Body of pancreas (tissue), 4 donors: Measurements from ENCODE around the gene IRX3.

Experiments
- CTCF ChIP-seq, 7 experiments: fragments of 450-650 bp in 4 of 7; fragments of 200-600 bp in 3 of 7; sonication (generic) in 3 of 7; IDR thresholded peaks; one replicate each; pipeline ENCODE4 v1.5.1; 2016 to 2019; ENCODE audit warnings: antibody characterized with exemption in 7 of 7
- POLR2A ChIP-seq, 3 donors: fragments of 450-650 bp; IDR thresholded peaks; one replicate each; pipeline ENCODE4 v1.6.1; 2016; ENCODE audit warnings: antibody characterized with exemption in 3 of 3, mild to moderate bottlenecking in 2 of 3

- no peak for TF ChIP-seq POLR2A (IDR thresholded peaks at IDR 0.05)
- TF ChIP-seq CTCF (IDR thresholded peaks at IDR 0.05): no peak
Observed at GRCh38 chr16:54283725-54284318, 2.8 kb downstream of the IRX3 start.
